Endothelial cell of umbilical vein (primary cell): ENCODE measurements around the gene WAC. TPM values are rescaled to one million over a fixed set of nuclear protein-coding genes. Genes with fewer than 3 reads are reported as not detected.

Experiments used
- BruUV-seq: library from RNA; stranded (reverse); fragments of 400-500 nt; replicated peaks from 2 replicates; lab custom pipeline; 2021; lab: Mats Ljungman, UMichigan
- CTCF ChIA-PET: fragments of 300-600, 350-600 bp; sonication (Branson Sonifier 250); formaldehyde crosslinking; loops from one replicate; lab custom pipeline; 2021; ENCODE audit warnings: antibody characterized with exemption, inconsistent platforms; lab: Charles Lee
- POLR2A ChIA-PET: fragments of 300-600, 350-600 bp; sonication (Branson Sonifier 250); formaldehyde crosslinking; loops from one replicate; lab custom pipeline; 2021; ENCODE audit warnings: antibody characterized with exemption, inconsistent platforms; lab: Charles Lee
- DNase-seq: peaks from one replicate; pipeline ENCODE4 v3.0.0-alpha.2; 2011; ENCODE audit warnings: low read depth, low spot score
- FAIRE-seq: peaks from 2 replicates; lab custom pipeline; 2011; peaks lifted over from hg19 to GRCh38; lab: Jason Lieb, UNC
- H2AFZ ChIP-seq: 2 replicates; pipeline ENCODE4 v1.6.0; 2012; ENCODE audit warnings: low read depth, low read length, control low read depth, inconsistent platforms
- H3K27ac ChIP-seq: 2 replicates; pipeline ENCODE4 v1.5.1; 2011; ENCODE audit warnings: low read depth, mild to moderate bottlenecking, control low read depth, low read length, moderate library complexity; ENCODE audit not compliant: insufficient read depth
- H3K27me3 ChIP-seq, 2 experiments: 2 replicates each; pipeline versions ENCODE4 v1.6.0 to v1.6.1; 2011; ENCODE audit warnings: low read length in 2 of 2, mixed read lengths in 1 of 2; ENCODE audit not compliant: control insufficient read depth in 2 of 2, insufficient read depth in 2 of 2
- H3K36me3 ChIP-seq, 2 experiments: 2 replicates in 1 of 2; 3 replicates in 1 of 2; pipeline ENCODE4 v1.5.1; 2011; ENCODE audit warnings: low read length in 2 of 2, mild to moderate bottlenecking in 1 of 2, moderate library complexity in 1 of 2; ENCODE audit not compliant: control insufficient read depth in 2 of 2, insufficient read depth in 2 of 2; ENCODE audit errors: extremely low read depth in 1 of 2
- H3K4me1 ChIP-seq: 3 replicates; pipeline ENCODE4 v1.5.1; 2011; ENCODE audit warnings: mild to moderate bottlenecking, low read length; ENCODE audit not compliant: control insufficient read depth, insufficient read depth; ENCODE audit errors: extremely low read depth
- H3K4me2 ChIP-seq: 2 replicates; pipeline ENCODE4 v1.6.1; 2011; ENCODE audit warnings: low read length, control low read depth, mixed read lengths; ENCODE audit not compliant: insufficient read depth
- H3K4me3 ChIP-seq, 3 experiments: fragments of 200-600 bp in 1 of 3; sonication (generic), shearing (Covaris generic) in 1 of 3; replicated peaks in 1 of 3; 2 replicates each; pipeline ENCODE4 v1.5.1; 2011 to 2016; ENCODE audit warnings: control low read depth in 3 of 3, low read length in 3 of 3, mild to moderate bottlenecking in 2 of 3, inconsistent platforms in 1 of 3, low read depth in 1 of 3, moderate library complexity in 1 of 3; ENCODE audit not compliant: insufficient read depth in 1 of 3
- H3K79me2 ChIP-seq: 2 replicates; pipeline ENCODE4 v1.6.0; 2012; ENCODE audit warnings: low read length, inconsistent platforms; ENCODE audit not compliant: control insufficient read depth, insufficient read depth
- H3K9ac ChIP-seq: replicated peaks from 2 replicates; pipeline ENCODE3; 2011; ENCODE audit warnings: low read length, control low read depth; ENCODE audit not compliant: insufficient read depth; ENCODE audit errors: extremely low read depth
- H3K9me1 ChIP-seq: replicated peaks from 3 replicates; pipeline ENCODE4 v1.6.0; 2011; ENCODE audit warnings: mild to moderate bottlenecking, low read length; ENCODE audit not compliant: control insufficient read depth, insufficient read depth; ENCODE audit errors: extremely low read depth
- H3K9me3 ChIP-seq: replicated peaks from 2 replicates; pipeline ENCODE4 v1.5.1; 2012; ENCODE audit warnings: low read length, inconsistent platforms; ENCODE audit not compliant: control insufficient read depth, insufficient read depth
- H4K20me1 ChIP-seq: replicated peaks from 2 replicates; pipeline ENCODE3; 2011; ENCODE audit warnings: mild to moderate bottlenecking, low read length; ENCODE audit not compliant: control insufficient read depth, insufficient read depth; ENCODE audit errors: extremely low read depth
- EZH2 ChIP-seq: IDR thresholded peaks from 2 replicates; pipeline ENCODE4 v1.6.1; 2012; ENCODE audit warnings: borderline replicate concordance, low read depth, mild to moderate bottlenecking, moderate library complexity, low read length, inconsistent platforms; ENCODE audit not compliant: severe bottlenecking
- FOS ChIP-seq: IDR thresholded peaks from 2 replicates; pipeline ENCODE4 v1.6.1; 2011; ENCODE audit warnings: mild to moderate bottlenecking, low read length, moderate library complexity, borderline replicate concordance; ENCODE audit not compliant: insufficient read depth
- GATA2 ChIP-seq: IDR thresholded peaks from 2 replicates; pipeline ENCODE4 v1.7.0; 2011; ENCODE audit warnings: low read depth, mild to moderate bottlenecking, moderate library complexity, mixed read lengths, low read length; ENCODE audit not compliant: insufficient read length, insufficient read depth
- JUN ChIP-seq: IDR thresholded peaks from 2 replicates; pipeline ENCODE4 v1.6.1; 2011; ENCODE audit warnings: borderline replicate concordance, low read depth; ENCODE audit not compliant: insufficient read length, insufficient read depth
- MYC ChIP-seq: IDR thresholded peaks from one replicate; pipeline ENCODE4 v1.6.1; 2011; ENCODE audit warnings: mild to moderate bottlenecking, low read depth, low read length
- POLR2A ChIP-seq: IDR thresholded peaks from 2 replicates; pipeline ENCODE4 v1.6.1; 2012; ENCODE audit warnings: low read depth, mild to moderate bottlenecking, control low read depth, low read length
- POLR2AphosphoS5 ChIP-seq: IDR thresholded peaks from 2 replicates; pipeline ENCODE4 v1.6.1; 2012; ENCODE audit warnings: low read depth, mild to moderate bottlenecking, control low read depth, low read length, moderate library complexity; ENCODE audit not compliant: insufficient read depth
- dilution Hi-C: fragments of 300-500 bp; cut with MboI; formaldehyde crosslinking; loops from one replicate; pipeline ENCODE4 v1.15.0; 2019; ENCODE audit warnings: low sequenced_read_pairs; ENCODE audit not compliant: extremely low pct_ligation_motif_present
- intact Hi-C: fragments of 100-400 bp; cut with micrococcal nuclease; formaldehyde crosslinking; loops from one replicate; pipeline ENCODE4 v1.10.0; 2022
- polyA plus RNA-seq, 4 experiments: library from polyadenylated mRNA; depleted of rRNA in 3 of 4; stranded (reverse) in 3 of 4; unstranded in 1 of 4; fragments of >200 nt; gene quantifications; 2 replicates each; pipeline versions ENCODE4 v1.2.1 to v1.2.3, GENCODE V29; 2011 to 2012; ENCODE audit warnings: missing spikeins in 1 of 4
- total RNA-seq: library from RNA; stranded (reverse); gene quantifications from 2 replicates; pipeline ENCODE4 v1.2.3, GENCODE V29; 2021
- TF ChIP-seq, protein P1 (sequence below): IDR thresholded peaks from 2 replicates; pipeline ENCODE4 v1.6.1; 2011; ENCODE audit not compliant: insufficient read depth, insufficient read length
- TF ChIP-seq, protein P2 (sequence below), 2 donors: IDR thresholded peaks; 1 replicate in 1 of 2; 2 replicates in 1 of 2; pipeline ENCODE4 v1.5.1; 2011; ENCODE audit warnings: low read length in 2 of 2, mild to moderate bottlenecking in 2 of 2, moderate library complexity in 2 of 2, control low read depth in 1 of 2, inconsistent platforms in 1 of 2, low read depth in 1 of 2; ENCODE audit not compliant: insufficient read depth in 1 of 2; ENCODE audit errors: extremely low read depth in 1 of 2

WAC gene
- total and polyA plus RNA-seq, 2 donors (not counting 3 experiments of a cell fraction or from before 2014, with no cell fraction given): 49.2 to 101 TPM

DNA sequence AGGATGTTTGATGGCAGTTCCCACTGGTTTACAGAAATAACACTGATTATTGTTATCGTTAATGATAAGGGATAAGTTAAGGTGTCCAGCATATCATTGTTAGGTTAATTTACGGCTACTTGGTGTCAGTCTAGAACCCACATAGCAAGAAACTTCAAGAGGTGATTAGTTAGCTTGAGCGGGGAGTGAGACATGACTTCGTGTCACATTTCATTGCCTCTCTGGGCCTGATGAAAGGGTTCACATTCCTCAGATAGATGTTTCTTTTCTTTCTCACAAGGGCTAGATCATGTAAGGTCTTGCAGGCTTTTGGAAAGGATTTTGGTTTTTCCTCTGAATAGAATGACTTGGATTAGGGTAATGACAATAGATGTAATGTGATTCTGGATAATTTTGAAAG is 26.7 kb downstream of the WAC start:
- POLR2A ChIA-PET: no interaction called here
- peaks cover 5 to 8% of the 10 kb centered on the region in 2 experiments for H3K36me3 ChIP-seq
- H3K4me3 ChIP-seq: no peak overlapping the region
- dilution Hi-C loops: no loop called here
- no peak overlapping the region for H2AFZ ChIP-seq
- no peaks in the 10 kb centered on the region for H3K4me1 ChIP-seq
- peaks cover 99% of the 10 kb centered on the region for H3K79me2 ChIP-seq
- no peak for FAIRE-seq
- H3K4me2 ChIP-seq: no peak overlapping the region
- no peaks in the 10 kb centered on the region for H3K9me1 ChIP-seq
- CTCF ChIA-PET: no interaction called here
- no peak overlapping the region for H3K27ac ChIP-seq
- BruUV-seq: no TSS peak
- no peaks in the 10 kb centered on the region for H3K27me3 ChIP-seq
- intact Hi-C loops: no loop called here
- no peak for TF ChIP-seq MYC
- no peak for TF ChIP-seq EZH2
- TF ChIP-seq JUN: no peak
- TF ChIP-seq POLR2A: no peak
- H3K9ac ChIP-seq: no peak overlapping the region
- no peaks in the 10 kb centered on the region for H3K9me3 ChIP-seq
- no peak for DNase-seq
- peaks cover 27% of the 10 kb centered on the region for H4K20me1 ChIP-seq

DNA sequence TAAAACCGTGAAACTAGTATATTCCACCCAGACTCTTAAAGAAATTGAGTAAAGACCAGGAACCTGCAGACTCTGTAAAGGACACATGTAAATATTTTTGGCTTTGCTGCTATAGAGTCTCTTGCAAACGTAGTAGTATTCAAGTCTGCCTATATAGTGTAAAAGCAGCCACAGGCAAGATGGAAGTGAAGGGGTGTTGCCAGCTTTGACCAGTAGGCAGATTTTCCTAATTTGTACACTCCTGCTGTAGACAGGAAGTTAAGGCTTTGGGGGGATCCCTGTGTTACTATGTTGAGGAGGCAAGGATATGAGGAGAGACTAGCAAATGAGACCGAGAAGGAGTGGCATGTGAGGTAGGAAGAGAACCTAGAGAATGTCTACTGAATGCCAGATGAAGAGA is 27.7 kb downstream of the WAC start:
- no peak for FAIRE-seq
- no TSS peak for BruUV-seq
- H3K4me3 ChIP-seq: no peak overlapping the region
- ChIA-PET CTCF (no interaction called here), POLR2A (no interaction called here)
- peaks cover 28% of the 10 kb centered on the region for H4K20me1 ChIP-seq
- H3K4me1 ChIP-seq: peaks cover 4% of the 10 kb centered on the region
- H3K4me2 ChIP-seq: no peak overlapping the region
- no peaks in the 10 kb centered on the region for H3K9me3 ChIP-seq
- H3K9me1 ChIP-seq: no peaks in the 10 kb centered on the region
- no peak overlapping the region for H2AFZ ChIP-seq
- DNase-seq: no peak
- H3K9ac ChIP-seq: no peak overlapping the region
- dilution Hi-C loops (no loop called here), intact Hi-C loops (no loop called here)
- H3K79me2 ChIP-seq: peaks cover 99% of the 10 kb centered on the region
- TF ChIP-seq EZH2 (no peak), JUN (no peak), GATA2 (no peak), MYC (no peak), POLR2AphosphoS5 (no peak), FOS (no peak), POLR2A (no peak)
- TF ChIP-seq, protein P1, sequence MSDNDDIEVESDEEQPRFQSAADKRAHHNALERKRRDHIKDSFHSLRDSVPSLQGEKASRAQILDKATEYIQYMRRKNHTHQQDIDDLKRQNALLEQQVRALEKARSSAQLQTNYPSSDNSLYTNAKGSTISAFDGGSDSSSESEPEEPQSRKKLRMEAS: no peak
- TF ChIP-seq, protein P2, sequence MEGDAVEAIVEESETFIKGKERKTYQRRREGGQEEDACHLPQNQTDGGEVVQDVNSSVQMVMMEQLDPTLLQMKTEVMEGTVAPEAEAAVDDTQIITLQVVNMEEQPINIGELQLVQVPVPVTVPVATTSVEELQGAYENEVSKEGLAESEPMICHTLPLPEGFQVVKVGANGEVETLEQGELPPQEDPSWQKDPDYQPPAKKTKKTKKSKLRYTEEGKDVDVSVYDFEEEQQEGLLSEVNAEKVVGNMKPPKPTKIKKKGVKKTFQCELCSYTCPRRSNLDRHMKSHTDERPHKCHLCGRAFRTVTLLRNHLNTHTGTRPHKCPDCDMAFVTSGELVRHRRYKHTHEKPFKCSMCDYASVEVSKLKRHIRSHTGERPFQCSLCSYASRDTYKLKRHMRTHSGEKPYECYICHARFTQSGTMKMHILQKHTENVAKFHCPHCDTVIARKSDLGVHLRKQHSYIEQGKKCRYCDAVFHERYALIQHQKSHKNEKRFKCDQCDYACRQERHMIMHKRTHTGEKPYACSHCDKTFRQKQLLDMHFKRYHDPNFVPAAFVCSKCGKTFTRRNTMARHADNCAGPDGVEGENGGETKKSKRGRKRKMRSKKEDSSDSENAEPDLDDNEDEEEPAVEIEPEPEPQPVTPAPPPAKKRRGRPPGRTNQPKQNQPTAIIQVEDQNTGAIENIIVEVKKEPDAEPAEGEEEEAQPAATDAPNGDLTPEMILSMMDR (IDR thresholded peaks at IDR 0.05; ENCODE audit: extremely low read depth in 1 of 2, insufficient read depth in 1 of 2, low read depth in 1 of 2, low read length in 2 of 2): no peak
- H3K27ac ChIP-seq: no peak overlapping the region
- H3K36me3 ChIP-seq: peaks cover 8 to 10% of the 10 kb centered on the region in 2 experiments
- H3K27me3 ChIP-seq: no peaks in the 10 kb centered on the region
